ENCODE measurements around the gene TM6SF1. TPM values are rescaled to one million over a fixed set of nuclear protein-coding genes. Genes with fewer than 3 reads are reported as not detected.

Gene TM6SF1
- total and polyA plus RNA-seq, 9 of the 15 experiments (the other 6 are each of a cell fraction or from before 2014, with no cell fraction given): 1.0 to 5.6 (median 3.5) TPM

GRCh38 chr15:83178869-83179325, 71.5 kb downstream of the TM6SF1 start (continued):
- no peak for TF ChIP-seq AFF4 (CRISPR knock-in tag; IDR thresholded peaks at IDR 0.05)
- no peak for TF ChIP-seq XRCC4 (IDR thresholded peaks at IDR 0.05; ENCODE audit: extremely low read depth, insufficient read depth, insufficient read length)
- no peak for TF ChIP-seq GTF2A2 (tag; IDR thresholded peaks at IDR 0.05)
- no peak for TF ChIP-seq PATZ1 (CRISPR knock-in tag; IDR thresholded peaks at IDR 0.05; ENCODE audit: borderline replicate concordance)
- no peak for TF ChIP-seq ZNF133 (CRISPR knock-in tag; IDR thresholded peaks at IDR 0.05)
- no peak for TF ChIP-seq ZNF274 (IDR thresholded peaks at IDR 0.05; ENCODE audit: borderline replicate concordance, low read depth, low read length)
- TF ChIP-seq ZC3H8 (IDR thresholded peaks at IDR 0.05): no peak
- peak; percentile 87 for TF ChIP-seq MYBL2 (IDR thresholded peaks at IDR 0.05; ENCODE audit: low read depth)
- no peak for TF ChIP-seq MYBL2 (CRISPR knock-in tag; IDR thresholded peaks at IDR 0.05; ENCODE audit: borderline replicate concordance)
- no peak for TF ChIP-seq NR1H2 (CRISPR knock-in tag; IDR thresholded peaks at IDR 0.05)
- TF ChIP-seq POLR2H (tag; IDR thresholded peaks at IDR 0.05; ENCODE audit: low read depth): no peak
- TF ChIP-seq SMAD2 (IDR thresholded peaks at IDR 0.05; ENCODE audit: low read depth, low read length): no peak
- no peak for TF ChIP-seq ATF3 (IDR thresholded peaks at IDR 0.05)
- no peak for TF ChIP-seq ATF3 (CRISPR knock-in tag; conservative IDR thresholded peaks at IDR 0.05)
- no peak for TF ChIP-seq SRSF3 (IDR thresholded peaks at IDR 0.05; ENCODE audit: insufficient read depth, low read length)
- no peak for TF ChIP-seq NFRKB (IDR thresholded peaks at IDR 0.05; ENCODE audit: low read depth)
- TF ChIP-seq CBFA2T2 (conservative IDR thresholded peaks at IDR 0.05): peak; percentile 76
- TF ChIP-seq ZNF655 (CRISPR knock-in tag; IDR thresholded peaks at IDR 0.05): no peak
- TF ChIP-seq CBX1 (IDR thresholded peaks at IDR 0.05; ENCODE audit: low read depth): no peak
- no peak for TF ChIP-seq TRIM28 (IDR thresholded peaks at IDR 0.05)

All from K562 (cell line).